Panc1 (cell line): ENCODE data around the gene DOLK.

Experiments
- POLR2AphosphoS5 ChIP-seq: IDR thresholded peaks from 2 replicates; pipeline ENCODE4 v1.6.1; 2012; ENCODE audit warnings: mild to moderate bottlenecking, low read depth, low read length, moderate library complexity
- TF ChIP-seq, protein P1 (sequence below): fragments of 450-650 bp; IDR thresholded peaks from 2 replicates; pipeline ENCODE4 v1.5.1; 2017; ENCODE audit warnings: mild to moderate bottlenecking

DNA sequence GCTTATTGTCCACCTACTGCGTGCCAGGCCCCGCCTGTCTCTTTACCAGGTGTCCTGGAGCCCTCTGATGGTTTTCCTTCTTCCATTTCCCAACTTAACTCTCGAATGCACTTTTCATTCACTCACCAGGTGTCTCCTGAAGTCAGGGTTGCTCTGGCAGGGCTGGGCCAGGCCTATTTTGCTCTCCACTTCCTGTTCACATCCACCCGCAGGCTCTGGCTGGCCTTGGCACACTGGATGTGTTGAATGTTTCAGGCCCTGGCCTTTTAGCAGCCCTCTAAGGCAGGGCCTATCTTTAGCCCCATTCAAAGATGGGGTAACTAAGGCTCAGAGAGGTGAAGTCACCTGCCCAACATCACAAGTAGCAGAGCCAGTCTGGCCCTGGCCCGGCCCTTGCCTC, 49.0 kb downstream of the DOLK start:
- TF ChIP-seq, protein P1, sequence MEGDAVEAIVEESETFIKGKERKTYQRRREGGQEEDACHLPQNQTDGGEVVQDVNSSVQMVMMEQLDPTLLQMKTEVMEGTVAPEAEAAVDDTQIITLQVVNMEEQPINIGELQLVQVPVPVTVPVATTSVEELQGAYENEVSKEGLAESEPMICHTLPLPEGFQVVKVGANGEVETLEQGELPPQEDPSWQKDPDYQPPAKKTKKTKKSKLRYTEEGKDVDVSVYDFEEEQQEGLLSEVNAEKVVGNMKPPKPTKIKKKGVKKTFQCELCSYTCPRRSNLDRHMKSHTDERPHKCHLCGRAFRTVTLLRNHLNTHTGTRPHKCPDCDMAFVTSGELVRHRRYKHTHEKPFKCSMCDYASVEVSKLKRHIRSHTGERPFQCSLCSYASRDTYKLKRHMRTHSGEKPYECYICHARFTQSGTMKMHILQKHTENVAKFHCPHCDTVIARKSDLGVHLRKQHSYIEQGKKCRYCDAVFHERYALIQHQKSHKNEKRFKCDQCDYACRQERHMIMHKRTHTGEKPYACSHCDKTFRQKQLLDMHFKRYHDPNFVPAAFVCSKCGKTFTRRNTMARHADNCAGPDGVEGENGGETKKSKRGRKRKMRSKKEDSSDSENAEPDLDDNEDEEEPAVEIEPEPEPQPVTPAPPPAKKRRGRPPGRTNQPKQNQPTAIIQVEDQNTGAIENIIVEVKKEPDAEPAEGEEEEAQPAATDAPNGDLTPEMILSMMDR = no peak
- no peak for TF ChIP-seq POLR2AphosphoS5
